Neural cell (in vitro differentiated cells): ENCODE data around the gene PRR12. TPM values are rescaled to one million over a fixed set of nuclear protein-coding genes. Genes with fewer than 3 reads are reported as not detected.

Experiments used
- H2AFZ ChIP-seq: fragments of 200-600, 300-800 bp; sonication (generic), shearing (Covaris generic); 2 replicates; pipeline ENCODE4 v1.6.0; 2014; ENCODE audit warnings: low read depth, mild to moderate bottlenecking, antibody characterized with exemption, low read length, moderate library complexity
- H3F3A ChIP-seq: fragments of 200-600 bp; shearing (Covaris generic); 2 replicates; pipeline ENCODE4 v1.6.1; 2016; ENCODE audit warnings: mild to moderate bottlenecking, moderate library complexity, mixed read lengths, antibody characterized with exemption, low read length; ENCODE audit not compliant: insufficient read depth, poor library complexity, severe bottlenecking
- H3K27ac ChIP-seq: fragments of 200-600, 300-800 bp; sonication (generic), shearing (Covaris generic); 2 replicates; pipeline ENCODE4 v1.5.1; 2014; ENCODE audit warnings: mild to moderate bottlenecking, low read length, moderate library complexity
- H3K27me3 ChIP-seq: fragments of 300-800, 200-600 bp; sonication (generic), shearing (Covaris generic); 2 replicates; pipeline ENCODE4 v1.6.0; 2014; ENCODE audit warnings: mild to moderate bottlenecking, low read depth, low read length, moderate library complexity; ENCODE audit not compliant: insufficient read depth
- H3K36me3 ChIP-seq: fragments of 300-800, 200-600 bp; sonication (generic), shearing (Covaris generic); 2 replicates; pipeline ENCODE4 v1.5.1; 2014; ENCODE audit warnings: mild to moderate bottlenecking, antibody characterized with exemption, low read length, moderate library complexity; ENCODE audit not compliant: insufficient read depth
- H3K4me2 ChIP-seq: fragments of 300-800, 200-600 bp; sonication (generic), shearing (Covaris generic); 2 replicates; pipeline ENCODE4 v1.6.0; 2014; ENCODE audit warnings: mild to moderate bottlenecking, low read length
- H3K4me3 ChIP-seq: fragments of 300-800, 200-600 bp; sonication (generic), shearing (Covaris generic); 2 replicates; pipeline ENCODE4 v1.5.1; 2014; ENCODE audit warnings: mild to moderate bottlenecking, low read length, moderate library complexity
- H3K79me2 ChIP-seq: fragments of 200-600 bp; shearing (Covaris generic); replicated peaks from 2 replicates; pipeline ENCODE4 v1.6.0; 2014; ENCODE audit warnings: mild to moderate bottlenecking, low read length, moderate library complexity; ENCODE audit not compliant: insufficient read depth
- H3K9ac ChIP-seq: fragments of 300-800, 200-600 bp; sonication (generic), shearing (Covaris generic); 2 replicates; pipeline ENCODE4 v1.6.1; 2016; ENCODE audit warnings: mild to moderate bottlenecking, low read length, mixed read lengths
- H3K9me2 ChIP-seq: fragments of 200-600 bp; shearing (Covaris generic); 2 replicates; pipeline ENCODE4 v1.6.1; 2016; ENCODE audit warnings: mild to moderate bottlenecking, low read length, mixed read lengths; ENCODE audit not compliant: insufficient read depth
- H3K9me3 ChIP-seq: fragments of 200-600, 300-800 bp; sonication (generic), shearing (Covaris generic); 2 replicates; pipeline ENCODE4 v1.6.1; 2016; ENCODE audit warnings: mild to moderate bottlenecking, mixed run types, low read length, moderate library complexity, mixed read lengths
- H4K20me1 ChIP-seq: fragments of 200-600 bp; shearing (Covaris generic); 2 replicates; pipeline ENCODE4 v1.6.1; 2016; ENCODE audit warnings: mild to moderate bottlenecking, mixed run types; ENCODE audit not compliant: insufficient read depth
- CTCF ChIP-seq: fragments of 450-650 bp; IDR thresholded peaks from 2 replicates; pipeline ENCODE4 v1.5.1; 2014; ENCODE audit warnings: antibody characterized with exemption, mild to moderate bottlenecking, moderate library complexity; ENCODE audit not compliant: poor library complexity, severe bottlenecking
- EP300 ChIP-seq: fragments of 450-650 bp; conservative IDR thresholded peaks from 2 replicates; pipeline ENCODE4 v1.6.1; 2014; ENCODE audit warnings: antibody characterized with exemption, mild to moderate bottlenecking, moderate library complexity; ENCODE audit not compliant: poor library complexity, severe bottlenecking
- EZH2 ChIP-seq: fragments of 200-600, 300-800 bp; shearing (Covaris generic), sonication (generic); IDR thresholded peaks from 2 replicates; pipeline ENCODE4 v1.6.1; 2014; ENCODE audit warnings: antibody characterized with exemption, low read length, borderline replicate concordance, mild to moderate bottlenecking; ENCODE audit not compliant: insufficient read depth, poor library complexity, severe bottlenecking
- MXI1 ChIP-seq: fragments of 450-650 bp; conservative IDR thresholded peaks from 2 replicates; pipeline ENCODE4 v1.6.1; 2014; ENCODE audit warnings: antibody characterized with exemption, mild to moderate bottlenecking; ENCODE audit not compliant: poor library complexity, severe bottlenecking
- POLR2AphosphoS5 ChIP-seq: IDR thresholded peaks from 2 replicates; pipeline ENCODE4 v1.6.1; 2012
- RAD21 ChIP-seq: fragments of 450-650 bp; conservative IDR thresholded peaks from 2 replicates; pipeline ENCODE4 v1.6.1; 2014; ENCODE audit warnings: antibody characterized with exemption, mild to moderate bottlenecking, moderate library complexity
- REST ChIP-seq: IDR thresholded peaks from 2 replicates; pipeline ENCODE4 v1.6.1; 2012; ENCODE audit warnings: borderline replicate concordance
- SMC3 ChIP-seq: fragments of 450-650 bp; conservative IDR thresholded peaks from 2 replicates; pipeline ENCODE4 v1.6.1; 2014; ENCODE audit warnings: antibody characterized with exemption, mild to moderate bottlenecking, moderate library complexity; ENCODE audit not compliant: poor library complexity
- TAF1 ChIP-seq: IDR thresholded peaks from 2 replicates; pipeline ENCODE4 v1.6.1; 2012; ENCODE audit warnings: low read depth
- polyA plus RNA-seq: library from polyadenylated mRNA; depleted of rRNA; stranded (reverse); fragments of >200 nt; gene quantifications from 2 replicates; pipeline ENCODE4 v1.2.3, GENCODE V29; 2014

Gene PRR12
- polyA plus RNA-seq, 1 donor from 2014 or later = 1.2 TPM

- TF ChIP-seq EP300 (no peak), RAD21 (no peak), CTCF (no peak), REST (no peak), EZH2 (no peak), SMC3 (no peak), TAF1 (no peak), POLR2AphosphoS5 (no peak), MXI1 (no peak)
- Histone ChIP-seq H3K9me3 (no peaks in the 10 kb centered on the region), H3K27ac (peak overlapping the region; percentile 90), H3F3A (peaks cover 5% of the 10 kb centered on the region), H3K9me2 (no peaks in the 10 kb centered on the region), H3K9ac (peak overlapping the region; percentile 98), H3K4me3 (peak overlapping the region; percentile 76), H4K20me1 (no peaks in the 10 kb centered on the region), H3K4me2 (peak overlapping the region; percentile 90), H3K79me2 (peaks cover 25% of the 10 kb centered on the region), H2AFZ (peak overlapping the region; percentile 69), H3K36me3 (no peaks in the 10 kb centered on the region), H3K27me3 (no peaks in the 10 kb centered on the region)
Measured at GRCh38 chr19:49642492-49643035, 51.6 kb downstream of the PRR12 start.

- H3K79me2 ChIP-seq = peaks cover 25% of the 10 kb centered on the region
- TF ChIP-seq EZH2 (no peak), POLR2AphosphoS5 (no peak), EP300 (no peak), REST (no peak), TAF1 (no peak), RAD21 (no peak), SMC3 (no peak), MXI1 (no peak), CTCF (no peak)
Measured at GRCh38 chr19:49643466-49643865, 52.5 kb downstream of the PRR12 start.

More at GRCh38 chr19:49643466-49643865, 52.5 kb downstream of the PRR12 start:
- H3K9ac ChIP-seq = no peak overlapping the region
- no peaks in the 10 kb centered on the region for H3K36me3 ChIP-seq
- no peak overlapping the region for H3K27ac ChIP-seq
- no peaks in the 10 kb centered on the region for H3K9me3 ChIP-seq
- H3K4me3 ChIP-seq = peak overlapping the region; percentile 76
- no peaks in the 10 kb centered on the region for H3K9me2 ChIP-seq
- H2AFZ ChIP-seq = no peak overlapping the region
- peaks cover 5% of the 10 kb centered on the region for H3F3A ChIP-seq
- H3K4me2 ChIP-seq = peak overlapping the region; percentile 90
- H3K27me3 ChIP-seq = no peaks in the 10 kb centered on the region
- H4K20me1 ChIP-seq = no peaks in the 10 kb centered on the region
